Measurements from ENCODE around the gene RBMS1. TPM values are rescaled to one million over a fixed set of nuclear protein-coding genes. Genes with fewer than 3 reads are reported as not detected.
A peak's percentile ranks its signal among the peaks of the same experiment; 100 is the strongest.

The RBMS1 gene
- total and polyA plus RNA-seq, 5 donors from 2014 or later = 27.9 to 58.4 (median 33.5) TPM

- H3K4me3 Mint-ChIP-seq = no peak overlapping the region
- no peaks in the 10 kb centered on the region for H3K9me3 ChIP-seq (ENCODE audit: control insufficient read depth in 2 of 2, low read length in 2 of 2)
- H3K27ac ChIP-seq (ENCODE audit: insufficient read depth, low read length, poor library complexity, severe bottlenecking) = no peak overlapping the region
- no peaks in the 10 kb centered on the region for H3K9me3 Mint-ChIP-seq
- DNase-seq (no peak), ATAC-seq (ENCODE audit: low read depth in 2 of 2) (no peak)
- peaks cover 16 to 39% (median 21%) of the 10 kb centered on the region in 4 donors for H3K4me1 Mint-ChIP-seq
- H3K4me1 ChIP-seq (ENCODE audit: control insufficient read depth, insufficient read depth, low read length, poor library complexity, severe bottlenecking) = peaks cover 24% of the 10 kb centered on the region
- H3K27ac Mint-ChIP-seq = peak overlapping the region in 1 of 3 donors; percentile 76
- no peak overlapping the region for H3K4me3 ChIP-seq (ENCODE audit: low read depth, low read length)
- peaks cover 3% of the 10 kb centered on the region for H3K36me3 Mint-ChIP-seq
- no peaks in the 10 kb centered on the region for H3K36me3 ChIP-seq (ENCODE audit: control insufficient read depth, insufficient read depth, low read length)
- no peaks in the 10 kb centered on the region for H3K27me3 Mint-ChIP-seq
- no peaks in the 10 kb centered on the region for H3K27me3 ChIP-seq (ENCODE audit: control insufficient read depth, insufficient read depth, low read length)
These were observed 226.6 kb downstream of the RBMS1 start for GRCh38 chr2:160267022-160267421.

- Histone ChIP-seq H3K36me3 (ENCODE audit: control insufficient read depth, insufficient read depth, low read length) (no peaks in the 10 kb centered on the region), H3K27ac (ENCODE audit: insufficient read depth, low read length, poor library complexity, severe bottlenecking) (no peak overlapping the region), H3K27me3 (ENCODE audit: control insufficient read depth, insufficient read depth, low read length) (no peaks in the 10 kb centered on the region), H3K9me3 (ENCODE audit: control insufficient read depth in 2 of 2, low read length in 2 of 2) (no peaks in the 10 kb centered on the region), H3K4me1 (ENCODE audit: control insufficient read depth, insufficient read depth, low read length, poor library complexity, severe bottlenecking) (peaks cover 24% of the 10 kb centered on the region), H3K4me3 (ENCODE audit: low read depth, low read length) (peak overlapping the region; percentile 28)
- ATAC-seq (ENCODE audit: low read depth in 2 of 2) (peak in 1 of 2 donors; percentile 3), DNase-seq (peak in 1 of 3 donors; percentile 44)
- H3K9me3 Mint-ChIP-seq = no peaks in the 10 kb centered on the region
- H3K4me3 Mint-ChIP-seq = peak overlapping the region in 2 of 4 donors; percentile 17 to 44
- H3K27ac Mint-ChIP-seq = peak overlapping the region in 1 of 3 donors; percentile 76
- peaks cover 16 to 39% (median 21%) of the 10 kb centered on the region in 4 donors for H3K4me1 Mint-ChIP-seq
- no peaks in the 10 kb centered on the region for H3K27me3 Mint-ChIP-seq
- peaks cover 3% of the 10 kb centered on the region for H3K36me3 Mint-ChIP-seq
These were observed 227.5 kb downstream of the RBMS1 start for GRCh38 chr2:160266037-160266551.

GRCh38 chr2:160264308-160264707, 229.3 kb downstream of the RBMS1 start:
- Mint-ChIP-seq H3K9me3 (peaks cover 0 to 2% (median 0%) of the 10 kb centered on the region in 7 donors), H3K36me3 (peaks cover 3% of the 10 kb centered on the region), H3K27me3 (no peaks in the 10 kb centered on the region), H3K4me1 (peaks cover 9 to 26% (median 16%) of the 10 kb centered on the region in 4 donors), H3K27ac (peak overlapping the region in 1 of 3 donors; percentile 82), H3K4me3 (no peak overlapping the region)
- Histone ChIP-seq H3K27ac (ENCODE audit: insufficient read depth, low read length, poor library complexity, severe bottlenecking) (no peak overlapping the region), H3K36me3 (ENCODE audit: control insufficient read depth, insufficient read depth, low read length) (no peaks in the 10 kb centered on the region), H3K9me3 (ENCODE audit: control insufficient read depth in 2 of 2, low read length in 2 of 2) (no peaks in the 10 kb centered on the region), H3K4me3 (ENCODE audit: low read depth, low read length) (no peak overlapping the region), H3K4me1 (ENCODE audit: control insufficient read depth, insufficient read depth, low read length, poor library complexity, severe bottlenecking) (peaks cover 14% of the 10 kb centered on the region), H3K27me3 (ENCODE audit: control insufficient read depth, insufficient read depth, low read length) (no peaks in the 10 kb centered on the region)
- ATAC-seq (ENCODE audit: low read depth in 2 of 2) (no peak), DNase-seq (no peak)

GRCh38 chr2:160261732-160262131, 231.9 kb downstream of the RBMS1 start:
- H3K27ac ChIP-seq (ENCODE audit: insufficient read depth, low read length, poor library complexity, severe bottlenecking) = no peak overlapping the region
- no peaks in the 10 kb centered on the region for H3K27me3 Mint-ChIP-seq
- H3K27ac Mint-ChIP-seq = no peak overlapping the region
- no peak for DNase-seq
- no peak overlapping the region for H3K4me3 Mint-ChIP-seq
- H3K27me3 ChIP-seq (ENCODE audit: control insufficient read depth, insufficient read depth, low read length) = no peaks in the 10 kb centered on the region
- H3K9me3 Mint-ChIP-seq = peaks cover 0 to 2% (median 0%) of the 10 kb centered on the region in 7 donors
- no peaks in the 10 kb centered on the region for H3K36me3 ChIP-seq (ENCODE audit: control insufficient read depth, insufficient read depth, low read length)
- H3K4me1 ChIP-seq (ENCODE audit: control insufficient read depth, insufficient read depth, low read length, poor library complexity, severe bottlenecking) = peaks cover 10% of the 10 kb centered on the region
- no peak overlapping the region for H3K4me3 ChIP-seq (ENCODE audit: low read depth, low read length)
- no peaks in the 10 kb centered on the region for H3K9me3 ChIP-seq (ENCODE audit: control insufficient read depth in 2 of 2, low read length in 2 of 2)
- ATAC-seq (ENCODE audit: low read depth in 2 of 2) = no peak
- H3K36me3 Mint-ChIP-seq = peaks cover 3% of the 10 kb centered on the region
- H3K4me1 Mint-ChIP-seq = peaks cover 5 to 16% (median 10%) of the 10 kb centered on the region in 4 donors

GRCh38 chr2:160258492-160258805, 235.2 kb downstream of the RBMS1 start:
- Mint-ChIP-seq H3K4me3 (no peak overlapping the region), H3K4me1 (no peaks in the 10 kb centered on the region), H3K27ac (no peak overlapping the region)

GRCh38 chr2:160257743-160258491, 235.7 kb downstream of the RBMS1 start:
- no peak for DNase-seq
- no peak overlapping the region for H3K4me3 ChIP-seq (ENCODE audit: low read depth, low read length)
- no peak overlapping the region for H3K27ac ChIP-seq (ENCODE audit: insufficient read depth, low read length, poor library complexity, severe bottlenecking)
- no peak overlapping the region for H3K27ac Mint-ChIP-seq
- no peak for ATAC-seq (ENCODE audit: low read depth in 2 of 2)
- H3K4me1 Mint-ChIP-seq = no peaks in the 10 kb centered on the region
- no peaks in the 10 kb centered on the region for H3K27me3 Mint-ChIP-seq
- no peaks in the 10 kb centered on the region for H3K4me1 ChIP-seq (ENCODE audit: control insufficient read depth, insufficient read depth, low read length, poor library complexity, severe bottlenecking)
- peaks cover 1% of the 10 kb centered on the region for H3K27me3 ChIP-seq (ENCODE audit: control insufficient read depth, insufficient read depth, low read length)
- H3K36me3 Mint-ChIP-seq = no peaks in the 10 kb centered on the region
- no peak overlapping the region for H3K4me3 Mint-ChIP-seq
- H3K9me3 Mint-ChIP-seq = peaks cover 0 to 2% (median 0%) of the 10 kb centered on the region in 7 donors
- H3K9me3 ChIP-seq (ENCODE audit: control insufficient read depth in 2 of 2, low read length in 2 of 2) = no peaks in the 10 kb centered on the region
- H3K36me3 ChIP-seq (ENCODE audit: control insufficient read depth, insufficient read depth, low read length) = no peaks in the 10 kb centered on the region

More at GRCh38 chr2:160258492-160258805, 235.2 kb downstream of the RBMS1 start:
- Histone ChIP-seq H3K4me3 (ENCODE audit: low read depth, low read length) (no peak overlapping the region), H3K27ac (ENCODE audit: insufficient read depth, low read length, poor library complexity, severe bottlenecking) (no peak overlapping the region), H3K9me3 (ENCODE audit: control insufficient read depth in 2 of 2, low read length in 2 of 2) (no peaks in the 10 kb centered on the region), H3K27me3 (ENCODE audit: control insufficient read depth, insufficient read depth, low read length) (peaks cover 1% of the 10 kb centered on the region), H3K36me3 (ENCODE audit: control insufficient read depth, insufficient read depth, low read length) (no peaks in the 10 kb centered on the region), H3K4me1 (ENCODE audit: control insufficient read depth, insufficient read depth, low read length, poor library complexity, severe bottlenecking) (no peaks in the 10 kb centered on the region)
- no peak for ATAC-seq (ENCODE audit: low read depth in 2 of 2)
- H3K36me3 Mint-ChIP-seq = no peaks in the 10 kb centered on the region
- no peak for DNase-seq
- peaks cover 0 to 2% (median 0%) of the 10 kb centered on the region in 7 donors for H3K9me3 Mint-ChIP-seq
- H3K27me3 Mint-ChIP-seq = no peaks in the 10 kb centered on the region

GRCh38 chr2:160257041-160257742, 236.4 kb downstream of the RBMS1 start:
- H3K4me3 Mint-ChIP-seq = no peak overlapping the region
- H3K36me3 ChIP-seq (ENCODE audit: control insufficient read depth, insufficient read depth, low read length) = no peaks in the 10 kb centered on the region
- no peak overlapping the region for H3K4me3 ChIP-seq (ENCODE audit: low read depth, low read length)
- no peaks in the 10 kb centered on the region for H3K9me3 ChIP-seq (ENCODE audit: control insufficient read depth in 2 of 2, low read length in 2 of 2)
- no peaks in the 10 kb centered on the region for H3K4me1 Mint-ChIP-seq
- H3K36me3 Mint-ChIP-seq = no peaks in the 10 kb centered on the region
- no peaks in the 10 kb centered on the region for H3K4me1 ChIP-seq (ENCODE audit: control insufficient read depth, insufficient read depth, low read length, poor library complexity, severe bottlenecking)
- H3K27me3 ChIP-seq (ENCODE audit: control insufficient read depth, insufficient read depth, low read length) = peaks cover 1% of the 10 kb centered on the region
- no peaks in the 10 kb centered on the region for H3K27me3 Mint-ChIP-seq
- H3K27ac ChIP-seq (ENCODE audit: insufficient read depth, low read length, poor library complexity, severe bottlenecking) = no peak overlapping the region
- H3K27ac Mint-ChIP-seq = no peak overlapping the region
- ATAC-seq (ENCODE audit: low read depth in 2 of 2) (no peak), DNase-seq (no peak)
- peaks cover 0 to 2% (median 0%) of the 10 kb centered on the region in 7 donors for H3K9me3 Mint-ChIP-seq
